KMS-11 (cell line): ENCODE data around the gene GSG1L2.

ENCODE experiments used
- H2AFZ ChIP-seq: fragments of 200-600 bp; sonication (generic); 2 replicates; pipeline ENCODE4 v1.6.1; 2016; ENCODE audit warnings: antibody characterized with exemption, mixed run types, low read depth
- H3K27ac ChIP-seq: fragments of 200-600 bp; sonication (generic); 2 replicates; pipeline ENCODE4 v1.6.1; 2016; ENCODE audit warnings: mild to moderate bottlenecking, mixed run types
- H3K27me3 ChIP-seq: fragments of 200-600 bp; sonication (generic); 2 replicates; pipeline ENCODE4 v1.6.1; 2017; ENCODE audit warnings: mild to moderate bottlenecking, low read depth, mixed run types, moderate library complexity; ENCODE audit not compliant: insufficient read depth
- H3K36me3 ChIP-seq: fragments of 200-600 bp; sonication (generic); 2 replicates; pipeline ENCODE4 v1.6.1; 2017; ENCODE audit warnings: mild to moderate bottlenecking, mixed run types; ENCODE audit not compliant: insufficient read depth
- H3K4me1 ChIP-seq: fragments of 200-600 bp; sonication (generic); 2 replicates; pipeline ENCODE4 v1.6.1; 2016; ENCODE audit warnings: mild to moderate bottlenecking, low read depth, mixed run types; ENCODE audit not compliant: poor library complexity, severe bottlenecking
- H3K4me2 ChIP-seq: fragments of 200-600 bp; sonication (generic); 2 replicates; pipeline ENCODE4 v1.7.0; 2016; ENCODE audit warnings: mild to moderate bottlenecking, mixed run types
- H3K4me3 ChIP-seq: fragments of 200-600 bp; sonication (generic); IDR thresholded peaks from 2 replicates; pipeline ENCODE4 v1.6.1; 2017; ENCODE audit warnings: low read depth, low read length, mixed read lengths; ENCODE audit not compliant: insufficient read depth
- H3K79me2 ChIP-seq: fragments of 200-600 bp; sonication (generic); 2 replicates; pipeline ENCODE4 v1.6.1; 2016; ENCODE audit warnings: low read depth, mixed run types; ENCODE audit not compliant: insufficient read depth
- H3K9ac ChIP-seq: fragments of 200-600 bp; sonication (generic); 2 replicates; pipeline ENCODE4 v1.6.1; 2016; ENCODE audit warnings: mild to moderate bottlenecking, mixed run types
- H4K20me1 ChIP-seq: fragments of 200-600 bp; sonication (generic); 2 replicates; pipeline ENCODE4 v1.6.1; 2016; ENCODE audit warnings: mild to moderate bottlenecking, mixed run types; ENCODE audit not compliant: insufficient read depth
- TF ChIP-seq, protein P1 (sequence below): fragments of 200-600 bp; sonication (generic); conservative IDR thresholded peaks from 2 replicates; pipeline ENCODE4 v1.6.1; 2017; ENCODE audit warnings: low read depth, mild to moderate bottlenecking, antibody characterized with exemption, low read length, moderate library complexity, mixed read lengths

The GSG1L2 gene

DNA sequence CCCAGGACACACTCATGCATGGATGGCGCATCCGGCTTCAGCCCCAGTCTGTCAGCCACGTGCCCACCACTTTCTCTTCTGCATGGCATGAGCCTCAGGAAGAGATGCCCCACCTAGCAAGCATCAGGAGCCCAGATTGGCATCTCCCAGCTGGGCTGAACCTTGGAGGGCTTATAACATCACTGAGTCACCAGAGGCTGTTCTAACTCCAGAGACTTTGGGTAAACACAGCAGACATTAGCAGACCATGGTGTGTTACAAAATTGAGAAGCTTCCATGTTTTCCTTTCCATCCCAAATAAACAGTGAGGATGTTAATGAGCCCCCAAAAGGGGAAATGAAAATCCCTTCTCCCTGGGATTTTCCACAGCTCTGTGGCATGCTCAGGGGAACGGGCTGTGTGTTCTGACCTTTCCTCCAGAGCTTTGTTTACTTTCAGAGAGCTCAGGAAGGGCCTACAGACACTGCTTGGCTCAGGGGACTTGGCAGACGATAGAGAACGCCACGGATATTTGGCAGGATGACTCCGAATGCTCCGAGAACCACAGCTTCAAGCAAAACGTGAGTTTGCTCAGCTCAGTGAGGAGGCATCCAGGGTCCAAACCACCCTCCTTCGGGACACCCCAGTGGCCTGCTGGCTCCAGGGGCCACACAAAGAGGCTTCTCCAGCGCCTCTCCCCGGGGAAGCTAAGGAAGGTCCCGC, 20.3 kb upstream of the GSG1L2 start:
- no peaks in the 10 kb centered on the region for H3K36me3 ChIP-seq
- H3K4me1 ChIP-seq, result no peaks in the 10 kb centered on the region
- H3K4me3 ChIP-seq, result no peak overlapping the region
- H3K27me3 ChIP-seq, result no peaks in the 10 kb centered on the region
- H3K9ac ChIP-seq, result no peak overlapping the region
- no peaks in the 10 kb centered on the region for H4K20me1 ChIP-seq
- TF ChIP-seq, protein P1, sequence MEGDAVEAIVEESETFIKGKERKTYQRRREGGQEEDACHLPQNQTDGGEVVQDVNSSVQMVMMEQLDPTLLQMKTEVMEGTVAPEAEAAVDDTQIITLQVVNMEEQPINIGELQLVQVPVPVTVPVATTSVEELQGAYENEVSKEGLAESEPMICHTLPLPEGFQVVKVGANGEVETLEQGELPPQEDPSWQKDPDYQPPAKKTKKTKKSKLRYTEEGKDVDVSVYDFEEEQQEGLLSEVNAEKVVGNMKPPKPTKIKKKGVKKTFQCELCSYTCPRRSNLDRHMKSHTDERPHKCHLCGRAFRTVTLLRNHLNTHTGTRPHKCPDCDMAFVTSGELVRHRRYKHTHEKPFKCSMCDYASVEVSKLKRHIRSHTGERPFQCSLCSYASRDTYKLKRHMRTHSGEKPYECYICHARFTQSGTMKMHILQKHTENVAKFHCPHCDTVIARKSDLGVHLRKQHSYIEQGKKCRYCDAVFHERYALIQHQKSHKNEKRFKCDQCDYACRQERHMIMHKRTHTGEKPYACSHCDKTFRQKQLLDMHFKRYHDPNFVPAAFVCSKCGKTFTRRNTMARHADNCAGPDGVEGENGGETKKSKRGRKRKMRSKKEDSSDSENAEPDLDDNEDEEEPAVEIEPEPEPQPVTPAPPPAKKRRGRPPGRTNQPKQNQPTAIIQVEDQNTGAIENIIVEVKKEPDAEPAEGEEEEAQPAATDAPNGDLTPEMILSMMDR, result no peak
- H3K79me2 ChIP-seq, result no peaks in the 10 kb centered on the region
- no peak overlapping the region for H2AFZ ChIP-seq
- H3K27ac ChIP-seq, result no peak overlapping the region
- H3K4me2 ChIP-seq, result no peak overlapping the region

DNA sequence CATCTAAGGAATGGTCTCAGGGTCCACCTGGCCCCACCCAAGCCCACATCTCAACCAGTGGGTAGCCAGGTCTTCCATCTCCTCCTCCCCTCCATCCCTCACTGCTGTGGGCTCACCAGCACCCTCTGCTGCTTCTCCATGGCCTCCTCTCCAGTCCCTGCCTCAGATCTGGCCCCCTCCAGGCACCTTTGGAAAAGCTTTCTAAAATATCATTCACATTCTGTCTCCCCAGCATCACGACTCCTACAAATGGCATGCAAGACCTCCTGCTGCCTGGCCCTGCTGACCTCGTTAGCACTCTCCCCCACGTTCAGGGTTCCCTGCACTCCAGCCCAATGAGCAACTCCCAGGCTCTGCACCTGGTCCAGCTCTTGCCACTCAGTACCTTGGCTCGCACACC, 17.6 kb upstream of the GSG1L2 start:
- no peaks in the 10 kb centered on the region for H3K36me3 ChIP-seq
- H3K9ac ChIP-seq, result no peak overlapping the region
- no peaks in the 10 kb centered on the region for H4K20me1 ChIP-seq
- H3K4me3 ChIP-seq, result no peak overlapping the region
- H3K4me2 ChIP-seq, result no peak overlapping the region
- no peak overlapping the region for H3K27ac ChIP-seq
- H3K27me3 ChIP-seq, result no peaks in the 10 kb centered on the region
- H3K4me1 ChIP-seq, result no peaks in the 10 kb centered on the region
- H2AFZ ChIP-seq, result no peak overlapping the region
- no peaks in the 10 kb centered on the region for H3K79me2 ChIP-seq
- TF ChIP-seq, protein P1, result no peak

GRCh38 chr17:9837551-9838471, 15.9 kb upstream of the GSG1L2 start:
- H3K27ac ChIP-seq, result no peak overlapping the region
- H3K27me3 ChIP-seq, result no peaks in the 10 kb centered on the region
- H2AFZ ChIP-seq, result no peak overlapping the region
- no peaks in the 10 kb centered on the region for H3K4me1 ChIP-seq
- no peaks in the 10 kb centered on the region for H3K79me2 ChIP-seq
- H4K20me1 ChIP-seq, result no peaks in the 10 kb centered on the region
- TF ChIP-seq, protein P1, result no peak
- H3K4me2 ChIP-seq, result no peak overlapping the region
- no peak overlapping the region for H3K9ac ChIP-seq
- H3K36me3 ChIP-seq, result no peaks in the 10 kb centered on the region
- H3K4me3 ChIP-seq, result no peak overlapping the region

DNA sequence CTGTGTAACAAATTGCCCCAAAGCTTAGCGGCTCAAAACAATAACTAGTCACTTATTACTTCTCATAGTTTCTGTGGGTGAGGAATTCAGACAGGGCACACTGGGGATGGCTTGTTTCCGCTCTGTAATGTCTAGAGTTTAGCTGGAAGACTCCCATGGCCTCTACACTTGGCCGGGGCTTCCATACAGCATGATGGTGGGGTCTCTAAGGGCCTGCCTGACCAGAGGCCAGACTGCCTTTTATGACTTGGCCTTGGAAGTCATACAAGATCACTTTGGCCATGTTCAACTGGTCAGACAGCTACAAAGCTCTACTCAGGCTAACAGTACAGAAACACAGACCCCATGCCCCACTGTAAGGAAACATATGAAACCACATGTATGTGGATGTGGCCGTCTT, 12.0 kb upstream of the GSG1L2 start:
- no peaks in the 10 kb centered on the region for H4K20me1 ChIP-seq
- no peaks in the 10 kb centered on the region for H3K4me1 ChIP-seq
- H2AFZ ChIP-seq, result no peak overlapping the region
- H3K4me3 ChIP-seq, result no peak overlapping the region
- TF ChIP-seq, protein P1, result no peak
- H3K27ac ChIP-seq, result no peak overlapping the region
- no peak overlapping the region for H3K9ac ChIP-seq
- H3K4me2 ChIP-seq, result no peak overlapping the region
- H3K27me3 ChIP-seq, result no peaks in the 10 kb centered on the region
- no peaks in the 10 kb centered on the region for H3K36me3 ChIP-seq
- H3K79me2 ChIP-seq, result no peaks in the 10 kb centered on the region
